ENCODE results near the gene TJP2.

Gene TJP2

DNA sequence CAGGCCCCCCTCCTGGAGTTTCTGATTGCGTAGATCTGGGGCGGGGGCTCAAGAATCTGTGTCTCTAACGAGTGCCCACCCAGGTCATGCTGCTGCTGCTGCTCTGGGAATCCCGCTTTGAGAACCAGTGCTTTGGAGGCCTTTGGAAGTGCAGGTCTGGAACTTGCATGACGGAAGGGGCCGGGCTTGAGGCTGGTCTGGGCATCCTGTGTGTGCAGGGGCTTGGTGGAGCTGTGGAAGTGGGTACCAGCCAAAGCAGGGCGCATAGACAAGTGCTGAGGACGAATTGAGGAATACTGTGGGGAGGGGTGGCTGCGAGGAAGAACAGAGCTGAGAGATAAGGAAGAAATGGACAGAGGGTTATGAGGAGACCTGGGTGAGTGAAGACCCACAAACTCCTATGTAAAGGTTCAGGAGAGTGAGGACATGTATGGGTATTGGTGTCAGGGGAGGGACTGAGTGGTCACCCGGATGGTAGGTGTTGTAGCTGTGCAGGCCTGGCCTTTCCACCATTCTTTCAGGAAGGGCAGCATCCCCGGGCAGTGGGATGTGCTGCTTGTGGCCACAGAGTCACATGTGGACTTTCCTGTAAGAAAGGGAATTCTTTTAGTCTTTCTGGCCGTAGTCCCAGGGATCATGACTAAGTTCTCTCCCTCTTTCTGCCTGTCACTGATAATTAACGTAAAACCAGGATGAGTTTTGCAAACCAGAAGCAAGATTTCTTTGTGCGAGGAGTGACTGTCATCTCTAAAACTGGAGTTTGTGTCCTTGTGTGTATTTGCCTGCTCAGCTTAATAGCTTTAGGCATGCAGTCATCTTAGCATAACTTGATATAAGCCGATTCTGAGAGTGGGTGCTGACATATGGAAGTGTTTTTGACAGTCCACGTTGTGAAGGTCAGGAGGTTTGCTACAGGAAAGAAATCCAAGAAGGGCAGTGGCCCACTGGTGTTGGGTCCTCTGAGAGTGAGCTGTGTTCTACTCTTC is 43.3 kb upstream of the TJP2 start:
- Histone ChIP-seq H3K9me3 (ENCODE audit: control insufficient read depth, insufficient read depth, low read depth, low read length) (no peaks in the 10 kb centered on the region), H3K4me1 (ENCODE audit: control insufficient read depth, insufficient read depth, low read length) (peaks cover 3% of the 10 kb centered on the region; the same call in 1 of the 2 replicates), H3K36me3 (ENCODE audit: control insufficient read depth in 2 of 2, insufficient read depth in 1 of 2, low read length in 2 of 2) (no peaks in the 10 kb centered on the region), H3K4me3 (ENCODE audit: low read depth, low read length) (no peak overlapping the region), H3K27ac (ENCODE audit: extremely low read depth, low read depth, low read length) (no peak overlapping the region)
- ChIA-PET POLR2A (interaction anchor here (1.8 kb wide), 1 partner anchor 9 kb away, joined by 9 read pairs; no protein-coding TSS in a partner anchor), CTCF (interaction anchor here (0.7 to 0.8 kb wide), 2 partner anchors 48 to 74 kb away, joined by 3 read pairs; no protein-coding TSS in a partner anchor)
- TF ChIP-seq, protein P1, sequence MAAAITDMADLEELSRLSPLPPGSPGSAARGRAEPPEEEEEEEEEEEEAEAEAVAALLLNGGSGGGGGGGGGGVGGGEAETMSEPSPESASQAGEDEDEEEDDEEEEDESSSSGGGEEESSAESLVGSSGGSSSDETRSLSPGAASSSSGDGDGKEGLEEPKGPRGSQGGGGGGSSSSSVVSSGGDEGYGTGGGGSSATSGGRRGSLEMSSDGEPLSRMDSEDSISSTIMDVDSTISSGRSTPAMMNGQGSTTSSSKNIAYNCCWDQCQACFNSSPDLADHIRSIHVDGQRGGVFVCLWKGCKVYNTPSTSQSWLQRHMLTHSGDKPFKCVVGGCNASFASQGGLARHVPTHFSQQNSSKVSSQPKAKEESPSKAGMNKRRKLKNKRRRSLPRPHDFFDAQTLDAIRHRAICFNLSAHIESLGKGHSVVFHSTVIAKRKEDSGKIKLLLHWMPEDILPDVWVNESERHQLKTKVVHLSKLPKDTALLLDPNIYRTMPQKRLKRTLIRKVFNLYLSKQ (tag by site-specific recombination; IDR thresholded peaks at IDR 0.05; ENCODE audit: borderline replicate concordance) = no peak
- TF ChIP-seq PRDM1 (tag by site-specific recombination; IDR thresholded peaks at IDR 0.05) = no peak
- no peak for TF ChIP-seq ZNF510 (tag by site-specific recombination; IDR thresholded peaks at IDR 0.05; ENCODE audit: insufficient replicate concordance)
- no peak for TF ChIP-seq GFI1B (tag by site-specific recombination; IDR thresholded peaks at IDR 0.05)
- no peak for TF ChIP-seq ZNF623 (tag by site-specific recombination; IDR thresholded peaks at IDR 0.05)
- TF ChIP-seq ZNF549 (tag by site-specific recombination; IDR thresholded peaks at IDR 0.05) = no peak
- no peak for TF ChIP-seq ZNF521 (tag by site-specific recombination; IDR thresholded peaks at IDR 0.05)
- TF ChIP-seq ZBTB11 (tag by site-specific recombination; conservative IDR thresholded peaks at IDR 0.05; ENCODE audit: low read depth) = no peak
- TF ChIP-seq ZSCAN5A (tag by site-specific recombination; IDR thresholded peaks at IDR 0.05) = no peak
- TF ChIP-seq ZNF169 (tag by site-specific recombination; IDR thresholded peaks at IDR 0.05) = no peak
- TF ChIP-seq ZFP41 (tag by site-specific recombination; IDR thresholded peaks at IDR 0.05; ENCODE audit: borderline replicate concordance) = no peak
- no peak for TF ChIP-seq ZNF404 (tag by site-specific recombination; IDR thresholded peaks at IDR 0.05)
- TF ChIP-seq, protein P2, sequence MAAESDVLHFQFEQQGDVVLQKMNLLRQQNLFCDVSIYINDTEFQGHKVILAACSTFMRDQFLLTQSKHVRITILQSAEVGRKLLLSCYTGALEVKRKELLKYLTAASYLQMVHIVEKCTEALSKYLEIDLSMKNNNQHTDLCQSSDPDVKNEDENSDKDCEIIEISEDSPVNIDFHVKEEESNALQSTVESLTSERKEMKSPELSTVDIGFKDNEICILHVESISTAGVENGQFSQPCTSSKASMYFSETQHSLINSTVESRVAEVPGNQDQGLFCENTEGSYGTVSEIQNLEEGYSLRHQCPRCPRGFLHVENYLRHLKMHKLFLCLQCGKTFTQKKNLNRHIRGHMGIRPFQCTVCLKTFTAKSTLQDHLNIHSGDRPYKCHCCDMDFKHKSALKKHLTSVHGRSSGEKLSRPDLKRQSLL (tag by site-specific recombination; IDR thresholded peaks at IDR 0.05) = no peak
- TF ChIP-seq ZNF362 (tag by site-specific recombination; IDR thresholded peaks at IDR 0.05) = no peak
- no peak for TF ChIP-seq ZNF747 (tag by site-specific recombination; IDR thresholded peaks at IDR 0.05)
- no peak for TF ChIP-seq ZNF223 (tag by site-specific recombination; IDR thresholded peaks at IDR 0.05)
- no peak for TF ChIP-seq ZNF621 (tag by site-specific recombination; IDR thresholded peaks at IDR 0.05)
- no peak for TF ChIP-seq RBAK (tag by site-specific recombination; IDR thresholded peaks at IDR 0.05)
